SU-DHL-6 (cell line): ENCODE data around the gene DYRK1B.
"Not testable (repeated sequence)": the region's sequence is repeated elsewhere in the genome, so short reads cannot be mapped to it uniquely, and the experiment has no call there.

ENCODE experiments used
- H2AFZ ChIP-seq: fragments of 200-600 bp; sonication (generic); 2 replicates; pipeline ENCODE4 v1.6.1; 2014; ENCODE audit warnings: low read depth, mild to moderate bottlenecking, moderate library complexity, mixed read lengths, antibody characterized with exemption, low read length; ENCODE audit not compliant: severe bottlenecking
- H3F3A ChIP-seq: fragments of 200-600 bp; shearing (Covaris generic); 2 replicates; pipeline ENCODE4 v1.6.0; 2016; ENCODE audit warnings: antibody characterized with exemption, mild to moderate bottlenecking; ENCODE audit not compliant: insufficient read depth
- H3K27ac ChIP-seq: fragments of 200-600 bp; sonication (generic); 2 replicates; pipeline ENCODE4 v1.5.1; 2016; ENCODE audit warnings: low read depth, mild to moderate bottlenecking, low read length, moderate library complexity, mixed read lengths
- H3K27me3 ChIP-seq: fragments of 200-600 bp; sonication (generic), shearing (Covaris generic); 2 replicates; pipeline ENCODE4 v1.6.0; 2014; ENCODE audit warnings: mild to moderate bottlenecking, low read length
- H3K36me3 ChIP-seq: fragments of 200-600 bp; sonication (generic); 2 replicates; pipeline ENCODE4 v1.6.1; 2014; ENCODE audit warnings: mild to moderate bottlenecking, low read length, mixed read lengths
- H3K4me2 ChIP-seq: fragments of 300-600, 200-600 bp; shearing (Covaris generic), sonication (generic); 2 replicates; pipeline ENCODE4 v1.6.0; 2014; ENCODE audit warnings: low read length, low read depth, mild to moderate bottlenecking; ENCODE audit not compliant: poor library complexity, severe bottlenecking
- H3K4me3 ChIP-seq: fragments of 200-600 bp; sonication (generic); 2 replicates; pipeline ENCODE4 v1.5.1; 2014; ENCODE audit warnings: antibody characterized with exemption, low read length, mild to moderate bottlenecking, mixed read lengths; ENCODE audit not compliant: insufficient read depth, poor library complexity, severe bottlenecking
- H3K79me2 ChIP-seq: fragments of 200-600 bp; sonication (generic); 2 replicates; pipeline ENCODE4 v1.6.1; 2014; ENCODE audit warnings: mild to moderate bottlenecking, low read length, moderate library complexity; ENCODE audit not compliant: insufficient read depth
- H3K9ac ChIP-seq: fragments of 200-600 bp; sonication (generic); 2 replicates; pipeline ENCODE4 v1.7.0; 2014; ENCODE audit warnings: mild to moderate bottlenecking, low read length
- H3K9me2 ChIP-seq: fragments of 200-600 bp; sonication (generic); replicated peaks from 2 replicates; pipeline ENCODE4 v1.6.1; 2014; ENCODE audit warnings: low read length; ENCODE audit not compliant: insufficient read depth
- H3K9me3 ChIP-seq: fragments of 200-600 bp; sonication (generic); 2 replicates; pipeline ENCODE4 v1.6.1; 2014; ENCODE audit warnings: low read length, mixed read lengths; ENCODE audit not compliant: insufficient read depth
- H4K20me1 ChIP-seq: fragments of 200-600 bp; sonication (generic); 2 replicates; pipeline ENCODE4 v1.6.1; 2014; ENCODE audit warnings: low read depth, mild to moderate bottlenecking, antibody characterized with exemption, low read length, moderate library complexity, mixed read lengths
- EZH2phosphoT487 ChIP-seq: fragments of 200-600 bp; sonication (generic), shearing (Covaris generic); conservative IDR thresholded peaks from 2 replicates; pipeline ENCODE4 v1.6.1; 2018; ENCODE audit warnings: mild to moderate bottlenecking, antibody characterized with exemption, low read length, moderate library complexity, mixed read lengths
- TF ChIP-seq, protein P1 (sequence below): fragments of 200-600 bp; sonication (generic); IDR thresholded peaks from one replicate; pipeline ENCODE4 v1.5.1; 2017; ENCODE audit warnings: antibody characterized with exemption, mild to moderate bottlenecking, low read length, moderate library complexity; ENCODE audit not compliant: insufficient read depth, poor library complexity, severe bottlenecking

The DYRK1B gene

DNA sequence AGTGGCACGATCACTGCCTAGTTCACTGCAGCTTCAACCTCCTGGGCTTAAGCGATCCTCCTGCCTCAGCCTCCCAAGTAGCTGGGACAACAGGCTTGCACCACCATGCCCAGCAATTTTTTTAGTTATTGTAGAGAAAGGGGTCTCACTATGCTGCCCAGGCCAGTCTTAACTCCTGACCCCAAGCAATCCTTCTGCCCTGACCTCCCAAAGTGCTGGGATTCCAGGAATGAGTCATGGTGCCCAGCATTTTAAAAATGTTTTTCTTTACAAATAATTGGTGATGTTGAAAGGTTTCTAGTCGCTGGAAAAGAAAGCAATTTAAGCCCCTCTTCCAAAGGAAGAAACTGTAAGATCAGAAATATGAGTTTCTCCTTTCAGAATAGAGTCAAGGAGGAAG, 19.4 kb downstream of the DYRK1B start:
- Histone ChIP-seq H3K4me2 (no peak overlapping the region), H3F3A (no peaks in the 10 kb centered on the region), H3K9me2 (no peaks in the 10 kb centered on the region), H3K9me3 (no peaks in the 10 kb centered on the region), H3K27ac (no peak overlapping the region), H3K36me3 (no peaks in the 10 kb centered on the region), H3K27me3 (no peaks in the 10 kb centered on the region), H3K4me3 (no peak overlapping the region), H4K20me1 (no peaks in the 10 kb centered on the region), H2AFZ (no peak overlapping the region), H3K79me2 (no peaks in the 10 kb centered on the region), H3K9ac (no peak overlapping the region)
- TF ChIP-seq, protein P1, sequence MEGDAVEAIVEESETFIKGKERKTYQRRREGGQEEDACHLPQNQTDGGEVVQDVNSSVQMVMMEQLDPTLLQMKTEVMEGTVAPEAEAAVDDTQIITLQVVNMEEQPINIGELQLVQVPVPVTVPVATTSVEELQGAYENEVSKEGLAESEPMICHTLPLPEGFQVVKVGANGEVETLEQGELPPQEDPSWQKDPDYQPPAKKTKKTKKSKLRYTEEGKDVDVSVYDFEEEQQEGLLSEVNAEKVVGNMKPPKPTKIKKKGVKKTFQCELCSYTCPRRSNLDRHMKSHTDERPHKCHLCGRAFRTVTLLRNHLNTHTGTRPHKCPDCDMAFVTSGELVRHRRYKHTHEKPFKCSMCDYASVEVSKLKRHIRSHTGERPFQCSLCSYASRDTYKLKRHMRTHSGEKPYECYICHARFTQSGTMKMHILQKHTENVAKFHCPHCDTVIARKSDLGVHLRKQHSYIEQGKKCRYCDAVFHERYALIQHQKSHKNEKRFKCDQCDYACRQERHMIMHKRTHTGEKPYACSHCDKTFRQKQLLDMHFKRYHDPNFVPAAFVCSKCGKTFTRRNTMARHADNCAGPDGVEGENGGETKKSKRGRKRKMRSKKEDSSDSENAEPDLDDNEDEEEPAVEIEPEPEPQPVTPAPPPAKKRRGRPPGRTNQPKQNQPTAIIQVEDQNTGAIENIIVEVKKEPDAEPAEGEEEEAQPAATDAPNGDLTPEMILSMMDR, result no peak
- no peak for TF ChIP-seq EZH2phosphoT487

DNA sequence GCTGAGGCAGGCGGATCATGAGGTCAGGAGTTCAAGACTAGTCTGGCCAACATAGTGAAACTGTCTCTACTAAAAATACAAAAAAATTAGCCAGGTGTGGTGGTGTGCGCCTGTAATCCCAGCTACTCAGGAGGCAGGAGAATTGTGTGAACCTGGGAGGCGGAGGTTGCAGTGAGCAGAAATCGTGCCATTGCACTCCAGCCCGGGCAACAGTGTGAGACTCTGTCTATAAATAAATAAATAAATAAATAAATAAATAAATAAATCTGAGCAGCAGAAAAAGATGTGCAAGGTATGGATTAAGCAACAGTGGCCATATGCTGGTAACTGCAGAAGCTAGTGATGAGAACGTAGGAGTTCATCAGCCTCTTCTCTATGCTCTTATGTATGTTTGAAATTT, 19.9 kb downstream of the DYRK1B start:
- not testable (repeated sequence) for H3K9ac ChIP-seq

DNA sequence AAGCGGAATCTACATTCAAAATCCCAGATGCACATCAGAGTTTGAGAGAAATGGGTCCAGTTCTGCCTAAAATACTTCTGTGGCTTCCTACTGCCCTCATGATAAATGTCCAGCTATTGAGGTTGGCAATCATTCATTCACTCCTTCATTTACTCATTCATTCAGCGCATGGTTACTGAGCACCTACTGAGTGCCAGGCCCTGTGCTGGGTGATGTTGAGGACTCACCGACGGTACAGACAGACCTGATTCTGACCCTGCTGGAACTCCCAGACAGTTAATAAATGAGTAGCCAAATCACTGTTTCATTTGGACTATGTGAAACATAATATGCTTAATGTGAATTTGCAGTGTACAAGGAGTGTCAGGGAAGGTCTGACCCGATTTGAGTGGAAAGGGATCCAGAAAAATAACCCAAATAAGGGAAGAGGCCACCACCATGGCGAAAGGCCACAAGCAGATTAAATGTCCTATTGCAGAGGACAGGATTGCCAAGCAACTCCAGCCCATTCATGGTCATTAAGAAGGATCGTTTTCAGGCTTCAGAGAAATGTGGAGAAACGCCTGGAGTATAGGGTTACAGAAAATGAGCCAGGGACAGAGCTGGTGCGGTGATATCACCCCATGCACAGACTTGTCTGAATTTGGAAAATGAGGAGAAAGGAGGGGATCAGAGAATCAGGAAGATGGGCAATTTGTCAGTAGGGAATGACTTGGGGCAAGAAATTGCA, 20.5 kb downstream of the DYRK1B start:
- no peak for TF ChIP-seq EZH2phosphoT487
- TF ChIP-seq, protein P1, result no peak
- no peaks in the 10 kb centered on the region for H4K20me1 ChIP-seq
- no peak overlapping the region for H3K4me3 ChIP-seq
- H3K9me2 ChIP-seq, result no peaks in the 10 kb centered on the region
- H3K9ac ChIP-seq, result no peak overlapping the region
- no peaks in the 10 kb centered on the region for H3K79me2 ChIP-seq
- no peaks in the 10 kb centered on the region for H3F3A ChIP-seq
- no peaks in the 10 kb centered on the region for H3K36me3 ChIP-seq
- no peak overlapping the region for H2AFZ ChIP-seq
- no peak overlapping the region for H3K4me2 ChIP-seq
- no peaks in the 10 kb centered on the region for H3K9me3 ChIP-seq
- no peaks in the 10 kb centered on the region for H3K27me3 ChIP-seq
- no peak overlapping the region for H3K27ac ChIP-seq

More for the DNA sequence above, 19.9 kb downstream of the DYRK1B start:
- H3K4me3 ChIP-seq, H3K9me3 ChIP-seq, H3K36me3 ChIP-seq, H3K27me3 ChIP-seq, H4K20me1 ChIP-seq, H3F3A ChIP-seq, H3K79me2 ChIP-seq, H3K4me2 ChIP-seq, H2AFZ ChIP-seq, H3K27ac ChIP-seq, H3K9me2 ChIP-seq: not testable (repeated sequence)

DNA sequence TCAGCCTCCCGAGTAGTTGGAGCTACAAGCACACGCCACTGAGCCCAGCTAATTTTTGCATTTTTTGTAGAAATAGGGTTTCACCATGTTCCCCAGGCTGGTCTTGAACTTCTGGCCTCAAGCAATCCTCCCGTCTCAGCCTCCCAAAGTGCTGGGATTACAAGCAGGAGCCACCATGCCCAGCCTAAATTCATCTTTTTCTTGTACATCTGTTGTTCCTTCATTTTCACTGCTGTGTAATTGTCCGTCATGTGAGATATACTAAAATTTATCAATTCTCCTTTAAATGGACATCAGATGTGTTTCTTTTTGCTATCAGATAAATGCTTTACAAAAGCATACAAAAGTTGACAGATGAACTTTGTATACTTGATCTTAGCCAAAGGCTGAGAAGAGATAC, 22.9 kb downstream of the DYRK1B start:
- Histone ChIP-seq H2AFZ (no peak overlapping the region), H3K9ac (no peak overlapping the region), H3K4me2 (no peak overlapping the region), H3K9me3 (no peaks in the 10 kb centered on the region), H3K36me3 (no peaks in the 10 kb centered on the region), H3K4me3 (no peak overlapping the region), H3F3A (no peaks in the 10 kb centered on the region), H3K79me2 (no peaks in the 10 kb centered on the region), H4K20me1 (no peaks in the 10 kb centered on the region), H3K9me2 (no peaks in the 10 kb centered on the region), H3K27ac (no peak overlapping the region), H3K27me3 (no peaks in the 10 kb centered on the region)
- TF ChIP-seq EZH2phosphoT487, result no peak
- TF ChIP-seq, protein P1, result no peak
